Lower leg skin (tissue), 3 donors: ENCODE results near the gene CTPS2.

Source experiments
- POLR2A ChIP-seq, 2 donors: fragments of 450-650 bp; IDR thresholded peaks; one replicate each; pipeline ENCODE4 v1.6.1; 2016 to 2017; ENCODE audit warnings: antibody characterized with exemption in 2 of 2, mild to moderate bottlenecking in 1 of 2, moderate library complexity in 1 of 2
- TF ChIP-seq, protein P1 (sequence below), 3 donors: fragments of 450-650 bp; IDR thresholded peaks; one replicate each; pipeline ENCODE4 v1.5.1; 2016; ENCODE audit warnings: antibody characterized with exemption in 3 of 3, mild to moderate bottlenecking in 3 of 3, moderate library complexity in 2 of 3

DNA sequence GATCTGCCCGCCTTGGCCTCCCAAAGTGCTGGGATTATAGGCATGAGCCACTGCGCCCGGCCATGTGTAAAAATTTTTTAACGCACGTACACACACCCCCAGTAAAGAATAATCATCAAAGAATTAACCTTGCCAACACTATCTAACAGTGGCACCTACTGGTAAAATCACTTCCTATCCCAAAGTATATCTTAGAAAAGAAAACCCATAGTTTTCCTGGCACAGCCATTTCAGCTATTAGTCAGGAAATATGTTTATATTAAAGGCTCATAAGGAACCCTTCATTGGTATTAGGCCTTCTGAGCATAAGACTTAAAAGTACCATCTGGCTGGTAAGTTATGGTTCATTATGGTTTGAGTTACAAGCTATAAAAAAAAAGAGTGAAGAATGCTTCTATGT, 48.4 kb downstream of the CTPS2 start:
- TF ChIP-seq, protein P1, sequence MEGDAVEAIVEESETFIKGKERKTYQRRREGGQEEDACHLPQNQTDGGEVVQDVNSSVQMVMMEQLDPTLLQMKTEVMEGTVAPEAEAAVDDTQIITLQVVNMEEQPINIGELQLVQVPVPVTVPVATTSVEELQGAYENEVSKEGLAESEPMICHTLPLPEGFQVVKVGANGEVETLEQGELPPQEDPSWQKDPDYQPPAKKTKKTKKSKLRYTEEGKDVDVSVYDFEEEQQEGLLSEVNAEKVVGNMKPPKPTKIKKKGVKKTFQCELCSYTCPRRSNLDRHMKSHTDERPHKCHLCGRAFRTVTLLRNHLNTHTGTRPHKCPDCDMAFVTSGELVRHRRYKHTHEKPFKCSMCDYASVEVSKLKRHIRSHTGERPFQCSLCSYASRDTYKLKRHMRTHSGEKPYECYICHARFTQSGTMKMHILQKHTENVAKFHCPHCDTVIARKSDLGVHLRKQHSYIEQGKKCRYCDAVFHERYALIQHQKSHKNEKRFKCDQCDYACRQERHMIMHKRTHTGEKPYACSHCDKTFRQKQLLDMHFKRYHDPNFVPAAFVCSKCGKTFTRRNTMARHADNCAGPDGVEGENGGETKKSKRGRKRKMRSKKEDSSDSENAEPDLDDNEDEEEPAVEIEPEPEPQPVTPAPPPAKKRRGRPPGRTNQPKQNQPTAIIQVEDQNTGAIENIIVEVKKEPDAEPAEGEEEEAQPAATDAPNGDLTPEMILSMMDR (IDR thresholded peaks at IDR 0.05): no peak
- no peak for TF ChIP-seq POLR2A (IDR thresholded peaks at IDR 0.05)
